Measurements from ENCODE around the gene ZSCAN16. TPM values are rescaled to one million over a fixed set of nuclear protein-coding genes. Genes with fewer than 3 reads are reported as not detected.
A peak's percentile ranks its signal among the peaks of the same experiment; 100 is the strongest.

ZSCAN16 gene
- total and polyA plus RNA-seq, 9 of the 15 experiments (the other 6 are each of a cell fraction or from before 2014, with no cell fraction given), result 0.08 TPM; not detected in 8

GRCh38 chr6:28080631-28081485 is 43.6 kb upstream of the ZSCAN16 start (continued):
- TF ChIP-seq, protein P1, sequence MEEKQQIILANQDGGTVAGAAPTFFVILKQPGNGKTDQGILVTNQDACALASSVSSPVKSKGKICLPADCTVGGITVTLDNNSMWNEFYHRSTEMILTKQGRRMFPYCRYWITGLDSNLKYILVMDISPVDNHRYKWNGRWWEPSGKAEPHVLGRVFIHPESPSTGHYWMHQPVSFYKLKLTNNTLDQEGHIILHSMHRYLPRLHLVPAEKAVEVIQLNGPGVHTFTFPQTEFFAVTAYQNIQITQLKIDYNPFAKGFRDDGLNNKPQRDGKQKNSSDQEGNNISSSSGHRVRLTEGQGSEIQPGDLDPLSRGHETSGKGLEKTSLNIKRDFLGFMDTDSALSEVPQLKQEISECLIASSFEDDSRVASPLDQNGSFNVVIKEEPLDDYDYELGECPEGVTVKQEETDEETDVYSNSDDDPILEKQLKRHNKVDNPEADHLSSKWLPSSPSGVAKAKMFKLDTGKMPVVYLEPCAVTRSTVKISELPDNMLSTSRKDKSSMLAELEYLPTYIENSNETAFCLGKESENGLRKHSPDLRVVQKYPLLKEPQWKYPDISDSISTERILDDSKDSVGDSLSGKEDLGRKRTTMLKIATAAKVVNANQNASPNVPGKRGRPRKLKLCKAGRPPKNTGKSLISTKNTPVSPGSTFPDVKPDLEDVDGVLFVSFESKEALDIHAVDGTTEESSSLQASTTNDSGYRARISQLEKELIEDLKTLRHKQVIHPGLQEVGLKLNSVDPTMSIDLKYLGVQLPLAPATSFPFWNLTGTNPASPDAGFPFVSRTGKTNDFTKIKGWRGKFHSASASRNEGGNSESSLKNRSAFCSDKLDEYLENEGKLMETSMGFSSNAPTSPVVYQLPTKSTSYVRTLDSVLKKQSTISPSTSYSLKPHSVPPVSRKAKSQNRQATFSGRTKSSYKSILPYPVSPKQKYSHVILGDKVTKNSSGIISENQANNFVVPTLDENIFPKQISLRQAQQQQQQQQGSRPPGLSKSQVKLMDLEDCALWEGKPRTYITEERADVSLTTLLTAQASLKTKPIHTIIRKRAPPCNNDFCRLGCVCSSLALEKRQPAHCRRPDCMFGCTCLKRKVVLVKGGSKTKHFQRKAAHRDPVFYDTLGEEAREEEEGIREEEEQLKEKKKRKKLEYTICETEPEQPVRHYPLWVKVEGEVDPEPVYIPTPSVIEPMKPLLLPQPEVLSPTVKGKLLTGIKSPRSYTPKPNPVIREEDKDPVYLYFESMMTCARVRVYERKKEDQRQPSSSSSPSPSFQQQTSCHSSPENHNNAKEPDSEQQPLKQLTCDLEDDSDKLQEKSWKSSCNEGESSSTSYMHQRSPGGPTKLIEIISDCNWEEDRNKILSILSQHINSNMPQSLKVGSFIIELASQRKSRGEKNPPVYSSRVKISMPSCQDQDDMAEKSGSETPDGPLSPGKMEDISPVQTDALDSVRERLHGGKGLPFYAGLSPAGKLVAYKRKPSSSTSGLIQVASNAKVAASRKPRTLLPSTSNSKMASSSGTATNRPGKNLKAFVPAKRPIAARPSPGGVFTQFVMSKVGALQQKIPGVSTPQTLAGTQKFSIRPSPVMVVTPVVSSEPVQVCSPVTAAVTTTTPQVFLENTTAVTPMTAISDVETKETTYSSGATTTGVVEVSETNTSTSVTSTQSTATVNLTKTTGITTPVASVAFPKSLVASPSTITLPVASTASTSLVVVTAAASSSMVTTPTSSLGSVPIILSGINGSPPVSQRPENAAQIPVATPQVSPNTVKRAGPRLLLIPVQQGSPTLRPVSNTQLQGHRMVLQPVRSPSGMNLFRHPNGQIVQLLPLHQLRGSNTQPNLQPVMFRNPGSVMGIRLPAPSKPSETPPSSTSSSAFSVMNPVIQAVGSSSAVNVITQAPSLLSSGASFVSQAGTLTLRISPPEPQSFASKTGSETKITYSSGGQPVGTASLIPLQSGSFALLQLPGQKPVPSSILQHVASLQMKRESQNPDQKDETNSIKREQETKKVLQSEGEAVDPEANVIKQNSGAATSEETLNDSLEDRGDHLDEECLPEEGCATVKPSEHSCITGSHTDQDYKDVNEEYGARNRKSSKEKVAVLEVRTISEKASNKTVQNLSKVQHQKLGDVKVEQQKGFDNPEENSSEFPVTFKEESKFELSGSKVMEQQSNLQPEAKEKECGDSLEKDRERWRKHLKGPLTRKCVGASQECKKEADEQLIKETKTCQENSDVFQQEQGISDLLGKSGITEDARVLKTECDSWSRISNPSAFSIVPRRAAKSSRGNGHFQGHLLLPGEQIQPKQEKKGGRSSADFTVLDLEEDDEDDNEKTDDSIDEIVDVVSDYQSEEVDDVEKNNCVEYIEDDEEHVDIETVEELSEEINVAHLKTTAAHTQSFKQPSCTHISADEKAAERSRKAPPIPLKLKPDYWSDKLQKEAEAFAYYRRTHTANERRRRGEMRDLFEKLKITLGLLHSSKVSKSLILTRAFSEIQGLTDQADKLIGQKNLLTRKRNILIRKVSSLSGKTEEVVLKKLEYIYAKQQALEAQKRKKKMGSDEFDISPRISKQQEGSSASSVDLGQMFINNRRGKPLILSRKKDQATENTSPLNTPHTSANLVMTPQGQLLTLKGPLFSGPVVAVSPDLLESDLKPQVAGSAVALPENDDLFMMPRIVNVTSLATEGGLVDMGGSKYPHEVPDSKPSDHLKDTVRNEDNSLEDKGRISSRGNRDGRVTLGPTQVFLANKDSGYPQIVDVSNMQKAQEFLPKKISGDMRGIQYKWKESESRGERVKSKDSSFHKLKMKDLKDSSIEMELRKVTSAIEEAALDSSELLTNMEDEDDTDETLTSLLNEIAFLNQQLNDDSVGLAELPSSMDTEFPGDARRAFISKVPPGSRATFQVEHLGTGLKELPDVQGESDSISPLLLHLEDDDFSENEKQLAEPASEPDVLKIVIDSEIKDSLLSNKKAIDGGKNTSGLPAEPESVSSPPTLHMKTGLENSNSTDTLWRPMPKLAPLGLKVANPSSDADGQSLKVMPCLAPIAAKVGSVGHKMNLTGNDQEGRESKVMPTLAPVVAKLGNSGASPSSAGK (IDR thresholded peaks at IDR 0.05), result no peak
- TF ChIP-seq ZNF184 (CRISPR knock-in tag; IDR thresholded peaks at IDR 0.05) (no peak), ZNF507 (tag; conservative IDR thresholded peaks at IDR 0.05) (no peak), SNRNP70 (optimal IDR thresholded peaks at IDR 0.05; ENCODE audit: low read depth, low read length) (no peak), RB1 (IDR thresholded peaks at IDR 0.05; ENCODE audit: low read depth) (peak; percentile 97), NBN (IDR thresholded peaks at IDR 0.05; ENCODE audit: low read depth) (peak; percentile 99), NCOA1 (IDR thresholded peaks at IDR 0.05; ENCODE audit: low read depth) (peak; percentile 100), ZNF175 (CRISPR knock-in tag; IDR thresholded peaks at IDR 0.05; ENCODE audit: low read depth) (0 out of 2 replicates have a peak, but pooled peaks have one; percentile 58), ZNF41 (CRISPR knock-in tag; conservative IDR thresholded peaks at IDR 0.05) (no peak), ZBTB26 (CRISPR knock-in tag; IDR thresholded peaks at IDR 0.05) (no peak), TCF3 (CRISPR knock-in tag; IDR thresholded peaks at IDR 0.05) (no peak), KLF1 (tag; IDR thresholded peaks at IDR 0.05) (peak; percentile 88), BHLHE40 (IDR thresholded peaks at IDR 0.05; ENCODE audit: low read length) (peak; percentile 16; the same call in 1 of the 2 replicates)
- TF ChIP-seq, protein P2, sequence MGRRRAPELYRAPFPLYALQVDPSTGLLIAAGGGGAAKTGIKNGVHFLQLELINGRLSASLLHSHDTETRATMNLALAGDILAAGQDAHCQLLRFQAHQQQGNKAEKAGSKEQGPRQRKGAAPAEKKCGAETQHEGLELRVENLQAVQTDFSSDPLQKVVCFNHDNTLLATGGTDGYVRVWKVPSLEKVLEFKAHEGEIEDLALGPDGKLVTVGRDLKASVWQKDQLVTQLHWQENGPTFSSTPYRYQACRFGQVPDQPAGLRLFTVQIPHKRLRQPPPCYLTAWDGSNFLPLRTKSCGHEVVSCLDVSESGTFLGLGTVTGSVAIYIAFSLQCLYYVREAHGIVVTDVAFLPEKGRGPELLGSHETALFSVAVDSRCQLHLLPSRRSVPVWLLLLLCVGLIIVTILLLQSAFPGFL (CRISPR knock-in tag; IDR thresholded peaks at IDR 0.05), result no peak
